ENCODE results near the gene SV2C. TPM values are rescaled to one million over a fixed set of nuclear protein-coding genes. Genes with fewer than 3 reads are reported as not detected.

The SV2C gene
- total and polyA plus RNA-seq, 10 of the 15 experiments (the other 5 are each of a cell fraction or from before 2014, with no cell fraction given), result under 0.01 to 1.1 (median 0.63) TPM

DNA sequence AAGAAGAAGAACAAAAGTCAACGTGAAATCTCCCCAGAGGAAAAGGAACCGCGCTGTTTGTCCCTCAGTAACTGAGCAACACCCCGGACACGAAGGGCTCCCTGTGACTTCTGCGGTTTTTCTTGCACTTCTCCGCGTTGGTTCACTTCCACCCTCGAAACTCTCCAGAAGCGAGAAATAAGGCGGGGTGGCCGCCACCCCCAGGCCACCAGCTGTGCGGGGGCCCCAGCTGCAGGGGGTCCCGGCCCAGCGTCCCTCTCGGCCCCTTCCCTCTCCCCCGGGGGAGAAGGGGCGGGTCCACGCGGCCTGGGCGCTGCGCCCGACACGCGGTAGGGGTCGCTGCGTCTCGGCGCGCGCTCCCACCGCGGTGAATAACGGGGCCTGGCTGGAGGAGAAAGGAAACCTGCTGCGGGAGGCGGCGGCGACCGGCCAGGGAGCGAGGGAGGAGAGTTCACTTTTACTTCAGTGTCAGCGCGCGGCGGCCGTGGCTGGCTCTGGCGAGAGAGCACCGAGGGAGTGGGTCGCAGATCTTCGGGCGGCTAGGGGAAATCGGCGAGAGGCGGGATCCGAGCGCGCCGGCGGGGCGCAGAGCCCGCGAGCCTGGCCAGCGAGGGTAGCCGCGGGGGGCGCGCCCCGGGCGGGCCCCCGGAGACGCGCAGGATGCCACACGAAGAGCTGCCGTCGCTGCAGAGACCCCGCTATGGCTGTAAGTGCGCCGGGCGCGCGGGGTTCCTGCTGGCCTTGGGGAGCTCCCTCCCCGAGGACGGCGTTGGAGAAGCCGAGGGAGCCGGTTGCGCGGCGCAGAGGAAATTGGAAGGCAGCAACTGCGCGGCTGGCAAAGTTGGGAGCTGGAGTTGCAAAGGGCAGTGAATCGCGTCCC is 319.9 kb downstream of the SV2C start, which contains the start of gene IQGAP2 (continued):
- TF ChIP-seq, protein P1, sequence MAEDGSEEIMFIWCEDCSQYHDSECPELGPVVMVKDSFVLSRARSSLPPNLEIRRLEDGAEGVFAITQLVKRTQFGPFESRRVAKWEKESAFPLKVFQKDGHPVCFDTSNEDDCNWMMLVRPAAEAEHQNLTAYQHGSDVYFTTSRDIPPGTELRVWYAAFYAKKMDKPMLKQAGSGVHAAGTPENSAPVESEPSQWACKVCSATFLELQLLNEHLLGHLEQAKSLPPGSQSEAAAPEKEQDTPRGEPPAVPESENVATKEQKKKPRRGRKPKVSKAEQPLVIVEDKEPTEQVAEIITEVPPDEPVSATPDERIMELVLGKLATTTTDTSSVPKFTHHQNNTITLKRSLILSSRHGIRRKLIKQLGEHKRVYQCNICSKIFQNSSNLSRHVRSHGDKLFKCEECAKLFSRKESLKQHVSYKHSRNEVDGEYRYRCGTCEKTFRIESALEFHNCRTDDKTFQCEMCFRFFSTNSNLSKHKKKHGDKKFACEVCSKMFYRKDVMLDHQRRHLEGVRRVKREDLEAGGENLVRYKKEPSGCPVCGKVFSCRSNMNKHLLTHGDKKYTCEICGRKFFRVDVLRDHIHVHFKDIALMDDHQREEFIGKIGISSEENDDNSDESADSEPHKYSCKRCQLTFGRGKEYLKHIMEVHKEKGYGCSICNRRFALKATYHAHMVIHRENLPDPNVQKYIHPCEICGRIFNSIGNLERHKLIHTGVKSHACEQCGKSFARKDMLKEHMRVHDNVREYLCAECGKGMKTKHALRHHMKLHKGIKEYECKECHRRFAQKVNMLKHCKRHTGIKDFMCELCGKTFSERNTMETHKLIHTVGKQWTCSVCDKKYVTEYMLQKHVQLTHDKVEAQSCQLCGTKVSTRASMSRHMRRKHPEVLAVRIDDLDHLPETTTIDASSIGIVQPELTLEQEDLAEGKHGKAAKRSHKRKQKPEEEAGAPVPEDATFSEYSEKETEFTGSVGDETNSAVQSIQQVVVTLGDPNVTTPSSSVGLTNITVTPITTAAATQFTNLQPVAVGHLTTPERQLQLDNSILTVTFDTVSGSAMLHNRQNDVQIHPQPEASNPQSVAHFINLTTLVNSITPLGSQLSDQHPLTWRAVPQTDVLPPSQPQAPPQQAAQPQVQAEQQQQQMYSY (CRISPR knock-in tag; IDR thresholded peaks at IDR 0.05), result no peak
- TF ChIP-seq HCFC1 (IDR thresholded peaks at IDR 0.05; ENCODE audit: low read length) (no peak), ASH2L (IDR thresholded peaks at IDR 0.05; ENCODE audit: borderline replicate concordance, low read depth) (0 out of 2 replicates have a peak, but pooled peaks have one; percentile 31), MEF2A (IDR thresholded peaks at IDR 0.05; ENCODE audit: insufficient read depth, low read depth, low read length) (no peak), TARDBP (IDR thresholded peaks at IDR 0.05; ENCODE audit: borderline replicate concordance) (no peak), POU2F2 (IDR thresholded peaks at IDR 0.05; ENCODE audit: borderline replicate concordance, low read depth, low read length) (no peak), ZZZ3 (IDR thresholded peaks at IDR 0.05; ENCODE audit: control insufficient read depth, insufficient read length, low read depth) (no peak), LARP7 (IDR thresholded peaks at IDR 0.05) (peak; percentile 77), ZNF274 (IDR thresholded peaks at IDR 0.05; ENCODE audit: insufficient read depth, insufficient read length) (no peak), RBBP5 (conservative IDR thresholded peaks at IDR 0.05) (no peak), PML (IDR thresholded peaks at IDR 0.05; ENCODE audit: low read length) (no peak), GABPA (IDR thresholded peaks at IDR 0.05; ENCODE audit: low read depth) (no peak), NFYB (IDR thresholded peaks at IDR 0.05; ENCODE audit: insufficient read depth, low read depth, low read length) (no peak), POLR2AphosphoS5 (IDR thresholded peaks at IDR 0.05; ENCODE audit: low read length) (no peak)
- TF ChIP-seq, protein P2, sequence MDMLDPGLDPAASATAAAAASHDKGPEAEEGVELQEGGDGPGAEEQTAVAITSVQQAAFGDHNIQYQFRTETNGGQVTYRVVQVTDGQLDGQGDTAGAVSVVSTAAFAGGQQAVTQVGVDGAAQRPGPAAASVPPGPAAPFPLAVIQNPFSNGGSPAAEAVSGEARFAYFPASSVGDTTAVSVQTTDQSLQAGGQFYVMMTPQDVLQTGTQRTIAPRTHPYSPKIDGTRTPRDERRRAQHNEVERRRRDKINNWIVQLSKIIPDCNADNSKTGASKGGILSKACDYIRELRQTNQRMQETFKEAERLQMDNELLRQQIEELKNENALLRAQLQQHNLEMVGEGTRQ (IDR thresholded peaks at IDR 0.05; ENCODE audit: borderline replicate concordance, low read depth, low read length), result no peak
- TF ChIP-seq, protein P3, sequence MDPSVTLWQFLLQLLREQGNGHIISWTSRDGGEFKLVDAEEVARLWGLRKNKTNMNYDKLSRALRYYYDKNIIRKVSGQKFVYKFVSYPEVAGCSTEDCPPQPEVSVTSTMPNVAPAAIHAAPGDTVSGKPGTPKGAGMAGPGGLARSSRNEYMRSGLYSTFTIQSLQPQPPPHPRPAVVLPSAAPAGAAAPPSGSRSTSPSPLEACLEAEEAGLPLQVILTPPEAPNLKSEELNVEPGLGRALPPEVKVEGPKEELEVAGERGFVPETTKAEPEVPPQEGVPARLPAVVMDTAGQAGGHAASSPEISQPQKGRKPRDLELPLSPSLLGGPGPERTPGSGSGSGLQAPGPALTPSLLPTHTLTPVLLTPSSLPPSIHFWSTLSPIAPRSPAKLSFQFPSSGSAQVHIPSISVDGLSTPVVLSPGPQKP (IDR thresholded peaks at IDR 0.05; ENCODE audit: low read depth, low read length), result no peak
- TF ChIP-seq, protein P4, sequence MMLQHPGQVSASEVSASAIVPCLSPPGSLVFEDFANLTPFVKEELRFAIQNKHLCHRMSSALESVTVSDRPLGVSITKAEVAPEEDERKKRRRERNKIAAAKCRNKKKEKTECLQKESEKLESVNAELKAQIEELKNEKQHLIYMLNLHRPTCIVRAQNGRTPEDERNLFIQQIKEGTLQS (IDR thresholded peaks at IDR 0.05; ENCODE audit: borderline replicate concordance, extremely low read depth, low read depth, low read length), result no peak
- TF ChIP-seq, protein P5, sequence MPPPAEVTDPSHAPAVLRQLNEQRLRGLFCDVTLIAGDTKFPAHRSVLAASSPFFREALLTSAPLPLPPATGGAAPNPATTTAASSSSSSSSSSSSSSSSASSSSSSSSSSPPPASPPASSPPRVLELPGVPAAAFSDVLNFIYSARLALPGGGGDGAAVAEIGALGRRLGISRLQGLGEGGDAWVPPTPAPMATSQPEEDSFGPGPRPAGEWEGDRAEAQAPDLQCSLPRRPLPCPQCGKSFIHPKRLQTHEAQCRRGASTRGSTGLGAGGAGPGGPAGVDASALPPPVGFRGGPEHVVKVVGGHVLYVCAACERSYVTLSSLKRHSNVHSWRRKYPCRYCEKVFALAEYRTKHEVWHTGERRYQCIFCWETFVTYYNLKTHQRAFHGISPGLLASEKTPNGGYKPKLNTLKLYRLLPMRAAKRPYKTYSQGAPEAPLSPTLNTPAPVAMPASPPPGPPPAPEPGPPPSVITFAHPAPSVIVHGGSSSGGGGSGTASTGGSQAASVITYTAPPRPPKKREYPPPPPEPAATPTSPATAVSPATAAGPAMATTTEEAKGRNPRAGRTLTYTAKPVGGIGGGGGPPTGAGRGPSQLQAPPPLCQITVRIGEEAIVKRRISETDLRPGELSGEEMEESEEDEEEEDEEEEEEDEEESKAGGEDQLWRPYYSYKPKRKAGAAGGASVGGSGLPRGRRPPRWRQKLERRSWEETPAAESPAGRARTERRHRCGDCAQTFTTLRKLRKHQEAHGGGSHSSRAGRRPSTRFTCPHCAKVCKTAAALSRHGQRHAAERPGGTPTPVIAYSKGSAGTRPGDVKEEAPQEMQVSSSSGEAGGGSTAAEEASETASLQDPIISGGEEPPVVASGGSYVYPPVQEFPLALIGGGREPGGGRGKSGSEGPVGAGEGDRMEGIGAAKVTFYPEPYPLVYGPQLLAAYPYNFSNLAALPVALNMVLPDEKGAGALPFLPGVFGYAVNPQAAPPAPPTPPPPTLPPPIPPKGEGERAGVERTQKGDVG (CRISPR knock-in tag; IDR thresholded peaks at IDR 0.05), result no peak
- TF ChIP-seq, protein P6, sequence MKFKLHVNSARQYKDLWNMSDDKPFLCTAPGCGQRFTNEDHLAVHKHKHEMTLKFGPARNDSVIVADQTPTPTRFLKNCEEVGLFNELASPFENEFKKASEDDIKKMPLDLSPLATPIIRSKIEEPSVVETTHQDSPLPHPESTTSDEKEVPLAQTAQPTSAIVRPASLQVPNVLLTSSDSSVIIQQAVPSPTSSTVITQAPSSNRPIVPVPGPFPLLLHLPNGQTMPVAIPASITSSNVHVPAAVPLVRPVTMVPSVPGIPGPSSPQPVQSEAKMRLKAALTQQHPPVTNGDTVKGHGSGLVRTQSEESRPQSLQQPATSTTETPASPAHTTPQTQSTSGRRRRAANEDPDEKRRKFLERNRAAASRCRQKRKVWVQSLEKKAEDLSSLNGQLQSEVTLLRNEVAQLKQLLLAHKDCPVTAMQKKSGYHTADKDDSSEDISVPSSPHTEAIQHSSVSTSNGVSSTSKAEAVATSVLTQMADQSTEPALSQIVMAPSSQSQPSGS (IDR thresholded peaks at IDR 0.05; ENCODE audit: low read length), result peak; percentile 6; the same call in 1 of the 2 replicates
